GM12865 (cell line): ENCODE measurements around the gene ERBB4.

Experiments used
- DNase-seq: peaks from one replicate; pipeline ENCODE4 v3.0.0; 2010; ENCODE audit warnings: low read depth
- H3K4me3 ChIP-seq: 2 replicates; pipeline ENCODE4 v1.5.1; 2011; ENCODE audit warnings: mild to moderate bottlenecking, low read depth, low read length, control low read depth
- CTCF ChIP-seq: IDR thresholded peaks from 2 replicates; pipeline ENCODE4 v1.5.1; 2011; ENCODE audit warnings: low read length, control low read depth, low read depth, inconsistent platforms; ENCODE audit not compliant: insufficient read depth; ENCODE audit errors: missing control alignments

ERBB4 gene

GRCh38 chr2:211344289-211344688 lies 1194.3 kb downstream of the ERBB4 start:
- DNase-seq: no peak
- no peak overlapping the region for H3K4me3 ChIP-seq
- no peak for TF ChIP-seq CTCF

GRCh38 chr2:211333377-211333776 lies 1205.2 kb downstream of the ERBB4 start:
- no peak for TF ChIP-seq CTCF

DNA sequence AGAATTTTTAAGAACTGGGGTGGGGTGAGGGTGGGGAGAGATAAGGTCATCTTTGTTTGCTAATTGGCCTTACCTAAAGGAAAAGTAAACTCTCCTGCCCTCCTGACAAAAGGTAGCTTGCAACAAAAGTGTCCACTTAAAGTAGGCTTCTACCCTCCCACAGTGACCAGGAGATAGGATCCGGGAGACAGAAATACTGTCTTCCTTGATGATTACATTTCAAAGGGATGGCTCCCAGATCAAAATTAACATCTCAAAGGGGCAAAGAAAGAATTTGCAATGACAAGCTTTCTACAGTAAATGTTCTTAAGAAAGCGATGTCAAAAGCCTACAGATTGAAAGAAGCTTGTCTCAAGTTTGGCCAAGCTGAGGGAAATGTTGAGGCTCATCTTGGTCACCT lies 1206.9 kb downstream of the ERBB4 start:
- no peak for TF ChIP-seq CTCF

More at GRCh38 chr2:211333377-211333776, 1205.2 kb downstream of the ERBB4 start:
- DNase-seq: no peak
- H3K4me3 ChIP-seq: no peak overlapping the region

DNA sequence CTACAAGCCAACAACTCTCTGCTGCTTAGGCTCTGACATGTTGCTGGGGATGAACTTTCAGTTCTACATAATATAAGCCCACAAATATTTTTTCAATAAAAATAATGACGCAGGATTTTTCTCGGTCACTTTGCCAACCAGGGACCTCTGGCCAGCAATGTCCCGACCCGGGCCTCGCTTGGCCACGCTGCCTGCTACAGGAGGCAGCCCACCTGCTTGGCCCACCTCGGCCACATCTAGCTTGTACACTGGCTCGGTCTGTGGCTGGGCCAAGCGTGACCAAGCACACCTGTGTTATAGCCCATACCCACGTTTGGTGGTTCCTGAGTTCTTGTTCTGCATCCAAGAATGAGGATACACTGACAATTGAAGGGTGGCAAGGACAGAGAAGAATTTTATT lies 1208.7 kb downstream of the ERBB4 start:
- H3K4me3 ChIP-seq: no peak overlapping the region
- no peak for DNase-seq
- no peak for TF ChIP-seq CTCF

More for the DNA sequence above, 1206.9 kb downstream of the ERBB4 start:
- no peak overlapping the region for H3K4me3 ChIP-seq
- no peak for DNase-seq

GRCh38 chr2:211329421-211329820 lies 1209.2 kb downstream of the ERBB4 start:
- TF ChIP-seq CTCF: no peak
- no peak overlapping the region for H3K4me3 ChIP-seq
- DNase-seq: no peak

DNA sequence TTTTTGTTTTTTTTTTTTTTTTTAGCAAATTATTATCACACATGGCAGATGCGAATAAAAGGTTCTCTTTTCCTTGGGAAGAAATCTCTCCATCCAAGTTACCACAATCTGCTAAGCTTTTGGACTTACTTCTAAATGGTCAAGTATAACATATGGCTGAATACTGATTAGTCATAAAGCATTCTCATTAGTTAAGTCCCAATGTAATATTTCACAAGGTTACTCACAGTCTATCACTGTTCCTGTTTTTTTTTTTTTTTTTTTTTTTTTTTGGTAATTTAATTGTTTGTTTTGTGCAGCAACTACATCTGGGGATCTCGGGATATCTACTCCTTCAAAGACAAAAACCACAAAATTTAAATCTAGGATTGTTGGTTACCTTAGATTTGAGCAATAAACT lies 1210.5 kb downstream of the ERBB4 start:
- no peak for DNase-seq
- TF ChIP-seq CTCF: no peak
- H3K4me3 ChIP-seq: no peak overlapping the region
